Activated T-cell treated with anti-CD3 and anti-CD28 coated beads, Interleukin-2, amount 50 U/mL, for 4 hours (primary cell): ENCODE results near the gene CYFIP2. TPM values are rescaled to one million over a fixed set of nuclear protein-coding genes. Genes with fewer than 3 reads are reported as not detected.

Experiments
- ATAC-seq, 2 donors: fragments of 200-7000 bp; cut with Tn5 transposase; one replicate each; pipeline ENCODE4 v1.10.0; 2021
- DNase-seq: peaks from one replicate; pipeline ENCODE4 v3.0.0-alpha.2; 2020
- H3K27me3 Mint-ChIP-seq: one replicate; pipeline ENCODE4 v1.8.0; 2021; ENCODE audit warnings: low read depth, mixed read lengths
- H3K36me3 Mint-ChIP-seq: one replicate; pipeline ENCODE4 v1.8.0; 2022; ENCODE audit warnings: mixed read lengths; ENCODE audit not compliant: insufficient read depth
- H3K4me1 Mint-ChIP-seq: one replicate; pipeline ENCODE4 v1.8.0; 2021; ENCODE audit warnings: low read depth, mixed read lengths
- H3K4me3 Mint-ChIP-seq: one replicate; pipeline ENCODE4 v1.8.0; 2021; ENCODE audit warnings: mild to moderate bottlenecking, moderate library complexity, mixed read lengths
- H3K9me3 Mint-ChIP-seq: one replicate; pipeline ENCODE4 v1.8.0; 2021; ENCODE audit warnings: mixed read lengths
- total RNA-seq, 3 donors: library from RNA; stranded (reverse); gene quantifications; one replicate each; pipeline ENCODE4 v1.2.1, GENCODE V29; 2021

Gene CYFIP2
- total RNA-seq, 3 donors from 2014 or later, result 160 to 191 (median 175) TPM

DNA sequence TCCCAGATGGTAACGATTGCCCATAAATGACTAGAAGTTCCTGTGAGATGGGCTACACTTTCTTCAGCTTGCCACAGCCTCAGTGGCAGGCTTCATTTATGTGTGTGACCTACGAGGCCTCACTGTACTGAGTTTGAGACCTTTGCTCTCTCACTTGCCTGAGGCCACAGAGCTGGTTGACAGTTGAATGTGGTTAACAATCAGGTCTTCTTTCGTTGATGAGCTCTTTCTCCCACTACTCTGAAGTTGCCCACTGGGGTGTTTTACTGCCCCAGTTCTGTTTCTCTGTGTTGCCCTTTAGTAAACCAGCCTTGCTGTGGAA lies 70.5 kb downstream of the CYFIP2 start:
- no peak for DNase-seq
- Mint-ChIP-seq H3K4me1 (peaks cover 12% of the 10 kb centered on the region), H3K27me3 (no peaks in the 10 kb centered on the region), H3K36me3 (peaks cover 61% of the 10 kb centered on the region), H3K4me3 (no peak overlapping the region), H3K9me3 (no peaks in the 10 kb centered on the region)
- no peak for ATAC-seq

DNA sequence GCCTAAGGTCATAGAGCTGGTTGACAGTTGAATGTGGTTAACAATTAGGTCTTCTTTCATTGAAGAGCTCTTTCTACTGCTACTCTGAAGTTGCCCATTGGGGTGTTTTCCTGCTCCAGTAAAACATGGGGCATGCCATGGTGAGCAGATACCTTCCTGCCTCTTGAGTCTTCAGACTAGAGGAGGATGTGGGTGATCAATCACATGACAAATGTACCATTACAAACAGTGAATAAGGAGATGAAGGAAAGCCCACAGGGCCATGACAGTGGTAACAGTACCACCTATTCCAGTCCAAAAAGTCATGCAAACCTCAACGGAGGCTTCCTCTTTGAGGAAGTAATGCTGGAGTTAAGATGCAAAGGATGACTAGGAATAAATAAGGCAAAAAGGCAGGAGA lies 73.5 kb downstream of the CYFIP2 start:
- Mint-ChIP-seq H3K9me3 (no peaks in the 10 kb centered on the region), H3K36me3 (peaks cover 51% of the 10 kb centered on the region), H3K27me3 (no peaks in the 10 kb centered on the region), H3K4me3 (no peak overlapping the region), H3K4me1 (peaks cover 19% of the 10 kb centered on the region)
- DNase-seq (no peak), ATAC-seq (no peak)

DNA sequence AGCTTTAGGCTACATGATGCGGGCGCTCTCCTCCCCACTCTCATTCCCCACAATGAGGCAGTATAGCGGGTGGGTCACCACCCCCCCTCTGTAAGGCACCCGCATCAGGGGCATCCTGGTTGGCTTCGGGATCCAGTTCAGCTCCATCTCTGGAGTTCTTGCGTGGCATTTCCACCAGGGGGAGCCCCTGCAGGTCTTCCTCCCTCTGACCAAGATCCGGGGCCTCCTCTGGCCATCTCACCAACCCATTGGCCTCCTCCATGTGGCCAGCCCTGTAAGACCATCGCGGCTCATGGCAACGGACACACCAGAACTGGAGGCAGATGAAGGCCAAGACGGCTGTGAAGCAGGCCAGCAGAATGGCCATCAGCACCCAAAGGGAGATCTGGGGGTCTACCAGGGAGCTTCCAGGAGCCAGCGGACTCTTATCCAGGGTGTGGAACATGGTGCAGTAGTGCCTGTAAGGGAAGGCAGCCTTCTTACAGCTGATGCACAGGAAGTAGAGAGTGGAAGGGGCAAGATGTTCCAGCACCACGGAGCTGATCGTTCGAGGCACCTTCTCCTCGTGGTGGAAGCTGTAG lies 77.0 kb downstream of the CYFIP2 start:
- ATAC-seq, result no peak
- peaks cover 37% of the 10 kb centered on the region for H3K4me1 Mint-ChIP-seq
- no peaks in the 10 kb centered on the region for H3K9me3 Mint-ChIP-seq
- peaks cover 51% of the 10 kb centered on the region for H3K36me3 Mint-ChIP-seq
- no peak for DNase-seq
- no peaks in the 10 kb centered on the region for H3K27me3 Mint-ChIP-seq
- no peak overlapping the region for H3K4me3 Mint-ChIP-seq

DNA sequence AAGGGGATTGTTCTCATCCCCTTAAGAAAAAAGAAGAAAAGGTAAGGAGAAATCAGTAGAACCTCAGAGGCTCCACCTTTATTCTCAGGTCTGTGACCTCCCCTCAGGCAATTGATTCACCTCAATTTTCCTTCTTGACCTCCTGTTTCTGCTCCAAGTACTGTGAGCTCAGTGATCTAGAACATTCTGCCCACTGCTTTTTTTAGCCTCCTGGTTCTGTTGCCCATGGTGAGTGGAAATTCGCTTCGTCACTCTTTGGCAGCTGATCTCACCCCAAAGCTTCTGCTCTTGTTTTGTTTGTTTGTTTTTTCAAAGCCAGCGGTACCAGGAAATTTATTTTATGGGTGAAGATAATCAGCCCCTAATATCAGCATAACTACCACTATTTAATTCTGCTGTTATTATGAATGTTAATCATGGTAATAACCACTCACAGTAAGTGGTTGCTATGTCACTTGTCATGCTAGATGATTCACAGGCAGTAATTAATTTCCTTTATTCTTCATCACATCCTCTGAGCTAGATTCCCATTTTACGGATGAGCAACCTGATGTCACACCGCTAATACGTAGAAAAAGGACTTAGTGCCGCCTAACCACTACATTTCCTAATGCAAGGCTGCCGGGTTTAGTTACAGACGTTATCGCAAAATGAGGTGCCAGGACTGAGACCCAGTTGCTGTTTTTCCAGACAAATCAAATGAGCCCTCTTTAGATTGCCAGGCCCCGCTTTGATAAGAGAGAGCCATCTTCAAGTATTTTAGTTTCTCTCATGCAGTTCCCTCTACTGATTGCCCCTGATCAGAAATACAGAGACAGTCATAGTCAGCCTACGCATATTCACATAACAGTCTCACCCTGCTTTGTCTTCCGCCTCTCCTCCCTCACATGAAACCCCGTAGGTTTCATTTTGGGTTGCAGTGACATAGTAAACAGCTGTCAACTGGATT lies 78.2 kb downstream of the CYFIP2 start:
- Mint-ChIP-seq H3K27me3 (no peaks in the 10 kb centered on the region), H3K4me3 (peak overlapping the region; percentile 55), H3K36me3 (peaks cover 53% of the 10 kb centered on the region), H3K4me1 (peaks cover 39% of the 10 kb centered on the region), H3K9me3 (no peaks in the 10 kb centered on the region)
- peak; percentile 89 to 93 for ATAC-seq
- DNase-seq, result no peak

DNA sequence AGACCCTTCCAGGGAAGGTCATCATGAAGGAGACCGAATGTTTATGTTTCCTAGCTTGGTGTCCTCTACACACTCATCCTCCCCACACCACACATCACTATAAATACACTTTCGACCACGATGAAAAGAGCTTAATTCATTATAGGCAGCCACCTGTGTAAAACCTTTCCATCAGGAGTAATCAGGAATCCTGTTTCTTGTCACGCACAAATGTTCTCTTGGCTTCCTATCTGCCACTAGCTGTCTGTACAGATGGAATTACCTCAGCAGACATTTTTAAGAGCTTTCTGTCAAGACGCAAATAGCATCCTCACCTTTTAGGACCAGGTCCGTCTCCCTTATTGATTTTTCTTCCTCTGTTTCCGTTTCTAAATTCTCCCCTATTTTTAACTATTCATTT lies 79.1 kb downstream of the CYFIP2 start:
- ATAC-seq, result no peak
- no peaks in the 10 kb centered on the region for H3K27me3 Mint-ChIP-seq
- no peak for DNase-seq
- peaks cover 54% of the 10 kb centered on the region for H3K36me3 Mint-ChIP-seq
- H3K4me1 Mint-ChIP-seq, result peaks cover 48% of the 10 kb centered on the region
- H3K9me3 Mint-ChIP-seq, result no peaks in the 10 kb centered on the region
- peak overlapping the region; percentile 55 for H3K4me3 Mint-ChIP-seq

DNA sequence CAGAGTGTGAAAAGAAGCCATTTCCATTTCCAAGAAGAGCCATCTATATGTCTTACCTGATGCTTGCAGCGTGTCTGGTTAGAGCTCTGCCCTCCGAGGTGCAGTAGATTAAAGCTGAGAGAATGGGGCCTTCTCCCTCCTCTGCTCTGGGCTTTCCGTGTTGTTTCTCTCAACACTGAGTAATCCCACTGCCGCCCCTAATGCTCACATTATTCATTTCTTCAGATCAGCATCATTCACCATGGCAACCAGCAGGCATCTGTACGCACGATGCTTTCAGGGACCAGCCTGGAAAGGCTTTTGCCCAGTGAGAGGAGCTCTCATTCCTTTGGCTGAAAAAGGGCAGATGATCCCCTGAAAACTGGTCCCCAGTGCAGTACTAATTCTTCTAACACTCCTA lies 79.6 kb downstream of the CYFIP2 start:
- DNase-seq (no peak), ATAC-seq (peak; percentile 39 to 47)
- peaks cover 53% of the 10 kb centered on the region for H3K4me1 Mint-ChIP-seq
- H3K27me3 Mint-ChIP-seq, result no peaks in the 10 kb centered on the region
- H3K4me3 Mint-ChIP-seq, result peak overlapping the region; percentile 55
- peaks cover 55% of the 10 kb centered on the region for H3K36me3 Mint-ChIP-seq
- no peaks in the 10 kb centered on the region for H3K9me3 Mint-ChIP-seq

DNA sequence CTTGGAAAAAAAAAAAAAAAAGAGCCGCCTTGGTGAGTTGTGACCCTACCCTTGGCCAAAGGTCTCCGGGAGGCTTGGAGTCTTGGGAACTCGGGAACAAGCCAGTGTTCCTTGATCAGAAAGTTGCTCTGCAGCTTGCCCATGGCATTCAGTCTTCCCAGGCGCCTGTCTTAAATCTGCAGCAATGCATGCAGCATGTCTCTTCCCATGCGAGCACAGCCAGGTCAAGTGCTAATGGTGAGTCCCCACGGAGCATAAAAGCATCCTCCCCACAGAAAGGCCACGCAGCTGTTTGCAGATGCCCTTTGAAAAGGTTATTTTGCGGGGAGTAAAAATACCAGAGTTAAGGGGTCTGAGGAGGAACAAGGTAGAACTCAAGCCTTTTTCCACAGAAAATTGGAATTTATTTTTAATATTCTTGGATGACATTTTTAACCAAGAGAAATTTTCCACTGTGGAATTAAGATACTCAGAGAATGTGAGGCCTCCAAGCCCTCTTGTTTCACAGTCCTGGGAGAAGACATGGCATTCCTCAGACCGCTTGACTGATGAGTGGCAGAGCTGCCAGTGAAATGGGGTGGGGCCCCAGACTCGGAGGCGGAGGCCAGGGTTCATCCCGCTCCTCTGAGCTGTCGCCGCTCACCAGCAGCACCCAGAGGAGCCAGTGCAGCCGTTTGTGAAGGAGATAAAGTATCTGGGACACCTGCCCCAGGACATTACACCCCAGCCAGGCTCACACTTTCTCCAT lies 81.6 kb downstream of the CYFIP2 start:
- Mint-ChIP-seq H3K4me1 (peaks cover 69% of the 10 kb centered on the region), H3K9me3 (no peaks in the 10 kb centered on the region), H3K27me3 (no peaks in the 10 kb centered on the region), H3K4me3 (no peak overlapping the region), H3K36me3 (peaks cover 56% of the 10 kb centered on the region)
- ATAC-seq (no peak), DNase-seq (no peak)

DNA sequence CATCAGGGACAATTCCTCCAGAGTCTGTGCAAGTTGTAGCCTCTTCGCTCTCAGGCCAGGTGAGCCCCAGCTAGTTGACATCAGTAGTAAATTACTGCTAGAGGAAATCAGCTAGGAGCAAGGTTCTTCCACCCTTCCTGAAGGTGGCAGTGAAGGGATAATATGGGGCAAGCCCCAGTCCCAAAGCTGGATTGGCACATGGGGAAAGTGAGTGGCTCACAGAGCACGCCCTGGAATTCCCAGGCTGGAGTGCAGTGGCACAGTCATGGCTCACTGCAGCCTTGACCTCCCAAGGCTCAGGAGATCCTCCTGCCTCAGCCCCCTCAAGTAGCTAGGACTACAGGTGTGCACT lies 82.1 kb downstream of the CYFIP2 start:
- no peak for DNase-seq
- Mint-ChIP-seq H3K4me1 (peaks cover 70% of the 10 kb centered on the region), H3K36me3 (peaks cover 61% of the 10 kb centered on the region), H3K27me3 (no peaks in the 10 kb centered on the region), H3K9me3 (no peaks in the 10 kb centered on the region), H3K4me3 (no peak overlapping the region)
- no peak for ATAC-seq

DNA sequence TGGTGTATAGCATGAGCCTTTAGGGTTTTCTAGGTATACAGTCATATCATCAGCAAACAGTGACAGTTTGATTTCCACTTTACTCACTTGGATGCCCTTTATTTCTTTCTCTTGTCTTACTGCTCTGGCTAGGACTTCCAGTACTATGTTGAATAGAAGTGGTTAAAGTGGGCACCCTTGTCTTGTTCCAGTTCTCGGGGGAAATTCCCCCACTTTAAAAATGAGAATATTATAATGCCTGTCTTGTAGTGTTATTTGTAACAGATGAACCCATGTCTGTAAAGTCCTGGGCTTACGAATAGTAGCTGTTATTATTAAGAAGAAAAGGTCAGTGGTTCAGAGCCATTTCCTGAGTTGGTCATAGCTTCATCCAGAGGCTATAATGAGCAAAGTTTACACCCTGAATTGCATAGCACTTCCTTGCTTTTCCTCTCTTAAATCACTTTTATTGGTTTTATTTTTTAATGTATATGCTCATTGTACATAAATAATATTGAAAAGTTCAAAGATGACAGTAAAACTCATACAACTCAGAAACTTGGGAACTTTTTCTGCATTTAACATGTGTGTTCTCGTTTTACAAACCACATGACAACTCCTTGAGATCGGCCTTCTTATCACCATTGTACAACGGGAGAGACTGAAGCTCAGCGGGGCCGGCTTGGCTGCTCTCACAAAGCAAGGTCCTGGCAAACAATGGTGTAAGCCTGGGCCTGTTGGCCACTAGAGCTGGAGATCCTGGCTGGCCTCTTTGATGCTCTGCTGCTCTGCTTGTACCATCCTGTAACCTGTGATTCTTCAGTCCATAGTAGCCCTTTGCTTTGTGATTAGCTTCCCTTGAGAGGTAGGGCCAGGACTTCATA lies 85.2 kb downstream of the CYFIP2 start:
- DNase-seq (no peak), ATAC-seq (peak; percentile 86 to 88)
- H3K36me3 Mint-ChIP-seq, result peaks cover 50% of the 10 kb centered on the region
- peaks cover 49% of the 10 kb centered on the region for H3K4me1 Mint-ChIP-seq
- H3K4me3 Mint-ChIP-seq, result peak overlapping the region; percentile 19
- H3K9me3 Mint-ChIP-seq, result no peaks in the 10 kb centered on the region
- no peaks in the 10 kb centered on the region for H3K27me3 Mint-ChIP-seq

DNA sequence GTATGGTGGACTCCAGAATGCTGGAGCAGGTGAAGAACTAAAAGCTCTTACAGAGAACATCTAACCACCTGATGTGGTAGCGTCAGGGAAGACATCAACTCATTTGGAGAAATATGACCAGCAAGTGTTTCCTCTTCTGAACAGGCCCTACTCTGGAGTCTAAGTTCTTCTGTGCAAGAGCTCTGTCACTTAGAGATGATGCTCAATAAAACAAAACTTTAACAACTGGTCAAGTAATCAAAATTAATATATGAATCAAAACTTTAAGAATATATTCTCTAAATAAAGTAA lies 85.8 kb downstream of the CYFIP2 start:
- H3K4me1 Mint-ChIP-seq, result peaks cover 47% of the 10 kb centered on the region
- peak; percentile 11 to 16 for ATAC-seq
- peaks cover 52% of the 10 kb centered on the region for H3K36me3 Mint-ChIP-seq
- no peak for DNase-seq
- H3K9me3 Mint-ChIP-seq, result no peaks in the 10 kb centered on the region
- no peak overlapping the region for H3K4me3 Mint-ChIP-seq
- H3K27me3 Mint-ChIP-seq, result no peaks in the 10 kb centered on the region

DNA sequence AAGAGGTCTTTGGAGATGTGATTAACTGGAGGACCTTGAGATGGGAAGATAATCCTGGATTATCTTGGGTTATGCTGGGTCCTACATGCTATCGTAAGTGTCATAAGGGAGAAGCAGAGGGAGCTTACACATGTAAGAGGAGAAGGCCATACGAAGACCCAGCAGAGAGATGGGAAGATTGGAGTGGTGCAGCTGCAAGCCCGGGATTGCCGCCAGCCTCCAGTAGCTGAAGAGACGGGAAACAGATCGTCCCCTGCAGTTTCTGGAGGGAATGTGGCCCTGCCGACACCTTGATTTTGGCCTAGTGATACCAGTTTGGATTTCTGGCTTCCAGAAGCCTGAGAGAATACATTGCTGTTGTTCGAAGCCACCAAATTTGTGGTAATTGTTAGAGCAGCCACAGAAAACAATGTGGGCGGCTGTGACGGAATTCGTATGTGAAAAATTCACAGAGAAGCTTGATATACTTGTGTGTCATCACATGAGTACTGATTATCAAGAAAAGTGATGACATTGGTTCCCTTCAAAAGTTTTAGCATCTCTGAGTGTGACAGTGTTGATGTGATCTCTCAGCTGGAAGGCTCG lies 86.9 kb downstream of the CYFIP2 start:
- H3K4me3 Mint-ChIP-seq, result no peak overlapping the region
- ATAC-seq (no peak), DNase-seq (no peak)
- peaks cover 57% of the 10 kb centered on the region for H3K36me3 Mint-ChIP-seq
- H3K4me1 Mint-ChIP-seq, result peaks cover 47% of the 10 kb centered on the region
- no peaks in the 10 kb centered on the region for H3K9me3 Mint-ChIP-seq
- H3K27me3 Mint-ChIP-seq, result no peaks in the 10 kb centered on the region

DNA sequence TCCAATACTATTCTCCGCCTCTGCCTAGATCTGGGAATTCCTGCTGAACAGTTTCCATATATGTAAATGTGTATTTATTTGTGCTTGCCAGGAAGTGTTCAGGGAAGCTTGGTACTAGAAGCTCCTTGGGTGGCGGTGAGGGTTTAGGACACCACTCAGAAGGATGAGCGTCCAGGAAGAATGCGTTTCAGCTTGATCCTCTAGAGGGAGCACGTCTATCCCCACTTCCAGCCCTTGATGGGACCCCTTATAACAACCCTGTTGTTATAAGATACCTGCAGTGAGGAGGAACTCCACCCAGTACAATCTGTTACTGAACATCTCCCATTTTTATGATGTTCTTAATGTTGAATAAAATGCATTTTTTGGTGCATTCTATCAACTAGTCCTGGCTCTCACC lies 88.9 kb downstream of the CYFIP2 start:
- DNase-seq, result no peak
- no peaks in the 10 kb centered on the region for H3K9me3 Mint-ChIP-seq
- no peak overlapping the region for H3K4me3 Mint-ChIP-seq
- H3K27me3 Mint-ChIP-seq, result no peaks in the 10 kb centered on the region
- ATAC-seq, result no peak
- H3K36me3 Mint-ChIP-seq, result peaks cover 63% of the 10 kb centered on the region
- H3K4me1 Mint-ChIP-seq, result peaks cover 38% of the 10 kb centered on the region

DNA sequence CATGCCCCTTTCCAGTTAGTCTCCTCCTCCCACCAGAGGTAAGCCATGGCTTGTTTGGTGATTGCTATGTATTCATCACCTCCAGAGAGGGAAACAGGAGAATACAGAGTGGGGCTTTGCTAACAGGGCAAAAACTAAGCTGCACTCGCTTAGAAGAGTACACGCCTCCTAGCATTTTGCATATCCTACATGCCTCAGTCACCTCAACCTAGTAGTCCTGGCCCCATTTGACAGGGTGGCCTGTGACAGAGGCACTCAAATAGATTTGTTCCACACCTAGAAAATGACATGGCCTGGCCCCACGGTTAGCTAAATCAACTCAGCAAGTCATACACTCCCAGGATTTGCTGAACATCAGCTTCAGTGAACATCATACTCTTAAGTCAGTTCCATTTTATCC lies 90.7 kb downstream of the CYFIP2 start:
- ATAC-seq (no peak), DNase-seq (no peak)
- H3K36me3 Mint-ChIP-seq, result peaks cover 62% of the 10 kb centered on the region
- H3K9me3 Mint-ChIP-seq, result no peaks in the 10 kb centered on the region
- H3K4me1 Mint-ChIP-seq, result peaks cover 20% of the 10 kb centered on the region
- no peak overlapping the region for H3K4me3 Mint-ChIP-seq
- H3K27me3 Mint-ChIP-seq, result no peaks in the 10 kb centered on the region

DNA sequence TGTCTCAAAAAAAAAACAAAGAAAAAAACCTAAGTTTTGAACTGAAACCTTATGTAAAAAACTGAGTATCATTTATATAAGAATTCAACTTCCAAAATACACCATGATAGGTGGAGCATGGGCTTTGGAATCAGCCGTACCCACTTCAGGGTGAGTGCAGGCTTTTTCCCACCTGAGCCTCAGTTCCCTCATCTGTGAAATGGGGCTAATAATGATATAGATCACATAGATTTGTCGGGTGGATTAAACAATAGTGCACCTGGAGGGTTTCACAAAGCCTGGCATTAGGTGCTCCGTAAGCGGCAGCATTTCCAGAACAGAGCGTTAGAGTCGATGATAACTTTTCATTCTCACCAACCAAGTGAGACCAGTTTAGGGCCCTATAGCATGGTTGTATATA lies 91.9 kb downstream of the CYFIP2 start:
- H3K9me3 Mint-ChIP-seq, result no peaks in the 10 kb centered on the region
- no peaks in the 10 kb centered on the region for H3K27me3 Mint-ChIP-seq
- no peak overlapping the region for H3K4me3 Mint-ChIP-seq
- no peak for ATAC-seq
- no peak for DNase-seq
- peaks cover 10% of the 10 kb centered on the region for H3K4me1 Mint-ChIP-seq
- H3K36me3 Mint-ChIP-seq, result peaks cover 65% of the 10 kb centered on the region
